Neural progenitor cell (in vitro differentiated cells): Measurements from ENCODE around the gene PRDX6. TPM values are rescaled to one million over a fixed set of nuclear protein-coding genes. Genes with fewer than 3 reads are reported as not detected.
"Not testable (repeated sequence)": the region's sequence is repeated elsewhere in the genome, so short reads cannot be mapped to it uniquely, and the experiment has no call there.

Experiments used
- DNase-seq: peaks from one replicate; pipeline ENCODE4 v3.0.0-alpha.2; 2016; ENCODE audit warnings: low spot score
- H2AFZ ChIP-seq: fragments of 200-600 bp; sonication (generic); replicated peaks from 2 replicates; pipeline ENCODE4 v1.6.1; 2016; ENCODE audit warnings: antibody characterized with exemption
- H3F3A ChIP-seq: fragments of 200-600 bp; sonication (generic); 2 replicates; pipeline ENCODE4 v1.6.1; 2016; ENCODE audit warnings: antibody characterized with exemption, low read depth
- H3K27ac ChIP-seq: fragments of 200-600 bp; sonication (generic); 2 replicates; pipeline ENCODE4 v1.5.1; 2016; ENCODE audit warnings: mild to moderate bottlenecking
- H3K27me3 ChIP-seq: fragments of 200-600 bp; sonication (generic); 2 replicates; pipeline ENCODE4 v1.6.1; 2016; ENCODE audit warnings: mild to moderate bottlenecking, moderate library complexity
- H3K36me3 ChIP-seq: fragments of 200-600 bp; sonication (generic); 2 replicates; pipeline ENCODE4 v1.5.1; 2016
- H3K4me1 ChIP-seq: fragments of 200-600 bp; sonication (generic); 2 replicates; pipeline ENCODE4 v1.6.1; 2016; ENCODE audit warnings: mixed run types
- H3K4me2 ChIP-seq: fragments of 200-600 bp; sonication (generic); 2 replicates; pipeline ENCODE4 v1.6.1; 2016
- H3K4me3 ChIP-seq: fragments of 200-600 bp; sonication (generic); 2 replicates; pipeline ENCODE4 v1.5.1; 2016
- H3K79me2 ChIP-seq: fragments of 200-600 bp; sonication (generic); 2 replicates; pipeline ENCODE4 v1.6.1; 2016; ENCODE audit warnings: low read depth
- H3K9ac ChIP-seq: fragments of 200-600 bp; sonication (generic); 2 replicates; pipeline ENCODE4 v1.6.1; 2016
- H3K9me3 ChIP-seq: fragments of 200-600 bp; sonication (generic); 2 replicates; pipeline ENCODE4 v1.5.1; 2016; ENCODE audit warnings: low read depth
- H4K20me1 ChIP-seq: fragments of 200-600 bp; sonication (generic); 2 replicates; pipeline ENCODE4 v1.6.1; 2016; ENCODE audit warnings: low read depth
- H3K27ac Mint-ChIP-seq: 3 replicates; pipeline ENCODE4 v1.8.0; 2021; ENCODE audit warnings: mixed read lengths
- H3K27me3 Mint-ChIP-seq: 2 replicates; pipeline ENCODE4 v1.8.0; 2022; ENCODE audit warnings: low read depth, mild to moderate bottlenecking, inconsistent platforms, moderate library complexity, mixed read lengths; ENCODE audit not compliant: insufficient read depth
- H3K36me3 Mint-ChIP-seq: 3 replicates; pipeline ENCODE4 v1.8.0; 2021; ENCODE audit warnings: mixed read lengths
- H3K4me1 Mint-ChIP-seq: 3 replicates; pipeline ENCODE4 v1.8.0; 2021; ENCODE audit warnings: mixed read lengths
- H3K4me3 Mint-ChIP-seq: 3 replicates; pipeline ENCODE4 v1.8.0; 2021; ENCODE audit warnings: mild to moderate bottlenecking, moderate library complexity, mixed read lengths
- H3K9me3 Mint-ChIP-seq: 3 replicates; pipeline ENCODE4 v1.8.0; 2020; ENCODE audit warnings: mixed read lengths
- EZH2 ChIP-seq: fragments of 200-600 bp; sonication (generic); IDR thresholded peaks from 2 replicates; pipeline ENCODE4 v1.6.1; 2017; ENCODE audit warnings: antibody characterized with exemption, mild to moderate bottlenecking, moderate library complexity
- EZH2phosphoT487 ChIP-seq: fragments of 200-600 bp; sonication (generic); IDR thresholded peaks from 2 replicates; pipeline ENCODE4 v1.6.1; 2017; ENCODE audit warnings: antibody characterized with exemption
- total RNA-seq: library from RNA; depleted of rRNA; stranded (reverse); fragments of >200 nt; gene quantifications from 2 replicates; pipeline ENCODE4 v1.2.3, GENCODE V29; 2015; ENCODE audit warnings: low replicate concordance
- TF ChIP-seq, protein P1 (sequence below): fragments of 200-600 bp; sonication (generic); IDR thresholded peaks from 2 replicates; pipeline ENCODE4 v1.5.1; 2017; ENCODE audit warnings: antibody characterized with exemption, mild to moderate bottlenecking

PRDX6 gene
- total RNA-seq, 1 donor from 2014 or later: 441 TPM

DNA sequence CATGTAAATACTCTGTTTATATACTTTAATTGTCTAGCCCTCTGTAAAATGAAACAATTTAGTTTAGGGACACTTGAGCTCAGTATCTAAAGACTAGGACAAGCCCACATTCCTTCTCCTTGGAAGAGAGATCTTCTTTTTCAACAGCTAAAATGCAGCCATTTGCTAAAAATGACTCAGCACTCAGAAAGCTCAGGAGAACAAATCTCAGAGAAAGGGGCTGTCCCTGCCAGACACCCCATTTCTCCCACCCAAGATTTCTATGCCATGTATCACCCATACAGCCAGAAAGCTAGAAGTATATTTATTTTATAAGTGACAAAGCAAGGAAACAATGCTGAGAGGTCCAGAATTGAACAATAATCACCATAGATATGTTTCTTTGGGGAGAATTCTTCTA lies 23.2 kb upstream of the PRDX6 start:
- Mint-ChIP-seq H3K27ac (no peak overlapping the region), H3K4me1 (no peaks in the 10 kb centered on the region), H3K27me3 (no peaks in the 10 kb centered on the region), H3K36me3 (no peaks in the 10 kb centered on the region), H3K4me3 (no peak overlapping the region), H3K9me3 (no peaks in the 10 kb centered on the region)
- Histone ChIP-seq H2AFZ (no peak overlapping the region), H3K9me3 (peaks cover 4% of the 10 kb centered on the region), H3K27me3 (no peaks in the 10 kb centered on the region), H3K36me3 (no peaks in the 10 kb centered on the region), H4K20me1 (no peaks in the 10 kb centered on the region), H3K4me1 (peaks cover 8% of the 10 kb centered on the region), H3K9ac (no peak overlapping the region), H3K4me2 (no peak overlapping the region), H3K4me3 (no peak overlapping the region), H3K79me2 (peaks cover 7% of the 10 kb centered on the region), H3K27ac (no peak overlapping the region), H3F3A (peaks cover 4% of the 10 kb centered on the region)
- no peak for DNase-seq
- TF ChIP-seq, protein P1, sequence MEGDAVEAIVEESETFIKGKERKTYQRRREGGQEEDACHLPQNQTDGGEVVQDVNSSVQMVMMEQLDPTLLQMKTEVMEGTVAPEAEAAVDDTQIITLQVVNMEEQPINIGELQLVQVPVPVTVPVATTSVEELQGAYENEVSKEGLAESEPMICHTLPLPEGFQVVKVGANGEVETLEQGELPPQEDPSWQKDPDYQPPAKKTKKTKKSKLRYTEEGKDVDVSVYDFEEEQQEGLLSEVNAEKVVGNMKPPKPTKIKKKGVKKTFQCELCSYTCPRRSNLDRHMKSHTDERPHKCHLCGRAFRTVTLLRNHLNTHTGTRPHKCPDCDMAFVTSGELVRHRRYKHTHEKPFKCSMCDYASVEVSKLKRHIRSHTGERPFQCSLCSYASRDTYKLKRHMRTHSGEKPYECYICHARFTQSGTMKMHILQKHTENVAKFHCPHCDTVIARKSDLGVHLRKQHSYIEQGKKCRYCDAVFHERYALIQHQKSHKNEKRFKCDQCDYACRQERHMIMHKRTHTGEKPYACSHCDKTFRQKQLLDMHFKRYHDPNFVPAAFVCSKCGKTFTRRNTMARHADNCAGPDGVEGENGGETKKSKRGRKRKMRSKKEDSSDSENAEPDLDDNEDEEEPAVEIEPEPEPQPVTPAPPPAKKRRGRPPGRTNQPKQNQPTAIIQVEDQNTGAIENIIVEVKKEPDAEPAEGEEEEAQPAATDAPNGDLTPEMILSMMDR: no peak
- TF ChIP-seq EZH2phosphoT487 (no peak), EZH2 (no peak)

DNA sequence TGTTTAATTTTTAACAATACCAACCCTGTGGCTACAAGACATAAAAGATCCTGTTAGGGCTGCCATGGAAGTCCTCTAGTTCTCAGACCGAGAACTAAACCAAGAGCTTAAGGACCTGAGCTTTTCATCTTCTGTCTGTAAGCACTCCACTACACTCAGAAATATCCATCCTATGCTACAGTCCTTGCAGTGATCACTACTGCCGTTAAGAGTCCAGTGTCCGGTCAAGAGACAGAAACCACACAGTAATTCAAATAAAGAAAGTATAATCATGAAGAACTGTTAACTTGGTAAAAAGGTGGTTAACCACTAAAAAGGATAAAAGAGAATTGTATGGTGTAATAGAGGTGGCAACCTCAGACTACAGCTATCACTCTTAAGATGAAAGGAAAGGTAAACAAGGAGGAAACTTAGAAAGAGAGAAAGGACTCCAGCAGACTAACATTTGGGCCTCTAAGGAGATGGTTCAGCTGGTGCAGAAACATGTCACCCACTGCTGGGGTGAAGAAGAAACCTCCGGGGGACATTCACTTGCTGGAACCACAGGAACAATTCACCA lies 22.1 kb upstream of the PRDX6 start:
- Histone ChIP-seq H3K9me3 (peaks cover 4% of the 10 kb centered on the region), H3K4me2 (no peak overlapping the region), H3K27ac (no peak overlapping the region), H3K36me3 (no peaks in the 10 kb centered on the region), H3F3A (no peaks in the 10 kb centered on the region), H3K4me3 (no peak overlapping the region), H2AFZ (no peak overlapping the region), H3K27me3 (no peaks in the 10 kb centered on the region), H3K9ac (no peak overlapping the region), H3K79me2 (peaks cover 7% of the 10 kb centered on the region), H4K20me1 (no peaks in the 10 kb centered on the region), H3K4me1 (no peaks in the 10 kb centered on the region)
- Mint-ChIP-seq H3K36me3 (peaks cover 3% of the 10 kb centered on the region), H3K9me3 (no peaks in the 10 kb centered on the region), H3K27me3 (no peaks in the 10 kb centered on the region), H3K27ac (no peak overlapping the region), H3K4me1 (no peaks in the 10 kb centered on the region), H3K4me3 (no peak overlapping the region)
- TF ChIP-seq, protein P1: no peak
- TF ChIP-seq EZH2 (no peak), EZH2phosphoT487 (no peak)
- no peak for DNase-seq

DNA sequence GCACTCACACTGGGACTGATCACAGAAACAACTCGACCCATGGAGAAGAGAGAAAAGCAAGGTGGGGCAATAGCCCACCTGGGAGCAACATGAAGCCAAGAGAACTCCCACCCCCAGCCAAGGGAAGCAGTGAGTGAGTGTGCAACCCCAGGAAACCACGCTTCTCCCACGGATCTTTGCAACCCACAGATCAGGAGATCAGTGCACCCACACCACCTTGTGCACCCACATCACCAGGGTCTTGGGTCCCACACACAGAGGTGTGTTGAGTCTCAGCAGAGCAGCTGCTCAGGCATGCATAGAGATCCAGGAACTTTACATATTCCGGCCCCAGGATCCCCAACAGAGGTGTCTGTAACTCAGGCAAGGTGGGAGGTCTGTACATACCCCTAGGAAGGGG lies 17.2 kb upstream of the PRDX6 start:
- Histone ChIP-seq H3K27ac (no peak overlapping the region), H3K79me2 (peaks cover 12% of the 10 kb centered on the region), H3K36me3 (no peaks in the 10 kb centered on the region), H3K9me3 (no peaks in the 10 kb centered on the region), H3K4me3 (no peak overlapping the region), H3K4me1 (no peaks in the 10 kb centered on the region), H3K4me2 (no peak overlapping the region), H3K27me3 (no peaks in the 10 kb centered on the region), H3F3A (no peaks in the 10 kb centered on the region), H4K20me1 (no peaks in the 10 kb centered on the region), H2AFZ (no peak overlapping the region), H3K9ac (no peak overlapping the region)
- Mint-ChIP-seq H3K4me3 (no peak overlapping the region), H3K27ac (no peak overlapping the region), H3K9me3 (peaks cover 16% of the 10 kb centered on the region), H3K4me1 (no peaks in the 10 kb centered on the region), H3K36me3 (peaks cover 11% of the 10 kb centered on the region), H3K27me3 (peaks cover 2% of the 10 kb centered on the region)
- no peak for TF ChIP-seq EZH2
- TF ChIP-seq, protein P1: no peak
- TF ChIP-seq EZH2phosphoT487: no peak
- DNase-seq: no peak

DNA sequence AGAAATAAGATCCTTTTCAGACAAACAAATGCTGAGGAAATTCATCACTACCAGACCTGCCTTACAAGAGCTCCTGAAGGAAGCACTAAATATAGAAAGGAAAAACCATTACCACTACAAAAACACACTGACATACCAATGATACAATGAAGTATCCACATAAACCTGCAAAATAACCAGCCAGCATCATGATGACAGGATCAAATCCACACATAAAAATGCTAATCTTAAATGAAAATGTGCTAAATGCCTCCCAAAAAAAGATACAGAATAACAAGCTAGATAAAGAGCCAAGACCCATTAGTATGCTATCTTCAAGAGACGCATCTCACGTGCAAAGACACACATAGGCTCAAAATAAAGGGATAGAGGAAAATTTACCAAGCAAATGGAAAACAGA lies 14.5 kb upstream of the PRDX6 start:
- not testable (repeated sequence) for H3K27me3 ChIP-seq, H3K27ac ChIP-seq, H3F3A ChIP-seq, H3K4me3 Mint-ChIP-seq, H3K4me1 ChIP-seq, H3K4me2 ChIP-seq, H3K9ac ChIP-seq, H3K36me3 ChIP-seq, H4K20me1 ChIP-seq, H3K27me3 Mint-ChIP-seq, H3K27ac Mint-ChIP-seq, H3K4me3 ChIP-seq, DNase-seq, H2AFZ ChIP-seq, H3K9me3 ChIP-seq, H3K4me1 Mint-ChIP-seq
- Mint-ChIP-seq H3K9me3 (peaks cover 27% of the 10 kb centered on the region), H3K36me3 (peaks cover 13% of the 10 kb centered on the region)
- peaks cover 19% of the 10 kb centered on the region for H3K79me2 ChIP-seq

DNA sequence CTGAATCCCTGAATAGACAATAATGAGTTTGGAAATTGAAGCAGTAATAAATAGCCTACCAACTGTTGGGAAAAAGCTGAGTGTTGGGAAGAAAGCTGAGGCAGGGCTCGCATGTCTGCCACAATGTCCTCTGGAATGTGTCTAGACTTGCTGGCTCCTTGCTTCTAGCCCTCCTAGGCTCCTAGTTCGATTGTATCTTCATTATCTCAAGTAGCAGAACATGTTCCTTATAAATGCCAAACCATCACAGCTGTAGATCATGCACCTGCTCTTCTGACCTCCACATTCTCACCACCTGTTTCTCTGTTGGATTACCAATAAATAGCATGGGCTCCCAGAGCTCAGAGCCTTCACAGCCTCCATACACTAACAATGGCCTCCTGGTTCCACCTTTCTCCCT lies 12.9 kb upstream of the PRDX6 start:
- not testable (repeated sequence) for H3K9ac ChIP-seq, H3K27ac Mint-ChIP-seq, H3K36me3 ChIP-seq, H3K27me3 Mint-ChIP-seq, H3K4me2 ChIP-seq, H3K4me1 Mint-ChIP-seq, H3K9me3 ChIP-seq, H3K4me1 ChIP-seq, H3K27ac ChIP-seq, H3F3A ChIP-seq, H3K4me3 Mint-ChIP-seq, DNase-seq, H3K4me3 ChIP-seq, H3K27me3 ChIP-seq, H4K20me1 ChIP-seq, H2AFZ ChIP-seq
- Mint-ChIP-seq H3K36me3 (peaks cover 13% of the 10 kb centered on the region), H3K9me3 (peaks cover 34% of the 10 kb centered on the region)
- H3K79me2 ChIP-seq: peaks cover 16% of the 10 kb centered on the region
